GM20000 (cell line): ENCODE measurements around the gene ATE1.

ENCODE experiments used
- DNase-seq: peaks from one replicate; pipeline ENCODE4 v3.0.0; 2012; ENCODE audit warnings: low spot score
- CTCF ChIP-seq: IDR thresholded peaks from 2 replicates; pipeline ENCODE4 v1.5.1; 2012; ENCODE audit warnings: mild to moderate bottlenecking, control low read depth; ENCODE audit errors: extremely low read depth, missing control alignments

Gene ATE1

GRCh38 chr10:121774813-121775212 is 153.0 kb downstream of the ATE1 start:
- TF ChIP-seq CTCF, result no peak
- DNase-seq, result no peak

- no peak for DNase-seq
- TF ChIP-seq CTCF, result no peak
Measured at GRCh38 chr10:121774404-121774803, 153.4 kb downstream of the ATE1 start.

GRCh38 chr10:121772884-121773283 is 154.9 kb downstream of the ATE1 start:
- TF ChIP-seq CTCF, result no peak
- DNase-seq, result no peak

- TF ChIP-seq CTCF, result no peak
- no peak for DNase-seq
Measured at GRCh38 chr10:121772406-121772805, 155.4 kb downstream of the ATE1 start.

GRCh38 chr10:121771966-121772365 is 155.9 kb downstream of the ATE1 start:
- TF ChIP-seq CTCF, result no peak
- DNase-seq, result no peak

- TF ChIP-seq CTCF, result no peak
- no peak for DNase-seq
Measured at GRCh38 chr10:121766426-121766825, 161.4 kb downstream of the ATE1 start.

- TF ChIP-seq CTCF, result no peak
- no peak for DNase-seq
Measured at GRCh38 chr10:121765204-121765603, 162.6 kb downstream of the ATE1 start.
